22Rv1 (cell line): ENCODE measurements around the gene IGSF3.
"Not testable (repeated sequence)": the region's sequence is repeated elsewhere in the genome, so short reads cannot be mapped to it uniquely, and the experiment has no call there.

Experiments
- CTCF ChIP-seq: fragments of 450-650 bp; IDR thresholded peaks from 2 replicates; pipeline ENCODE4 v1.5.1; 2017; ENCODE audit warnings: mild to moderate bottlenecking
- ZFX ChIP-seq: fragments of 450-650 bp; IDR thresholded peaks from 2 replicates; pipeline ENCODE4 v1.6.1; 2017; ENCODE audit warnings: antibody characterized with exemption, borderline replicate concordance

- not testable (repeated sequence) for TF ChIP-seq CTCF, ZFX
Observed at GRCh38 chr1:116599369-116599768, 68.2 kb downstream of the IGSF3 start.
